ENCODE data around the gene RASSF5. TPM values are rescaled to one million over a fixed set of nuclear protein-coding genes. Genes with fewer than 3 reads are reported as not detected.

RASSF5 gene
- total RNA-seq, 1 experiment from 2014 or later = 2.1 TPM

DNA sequence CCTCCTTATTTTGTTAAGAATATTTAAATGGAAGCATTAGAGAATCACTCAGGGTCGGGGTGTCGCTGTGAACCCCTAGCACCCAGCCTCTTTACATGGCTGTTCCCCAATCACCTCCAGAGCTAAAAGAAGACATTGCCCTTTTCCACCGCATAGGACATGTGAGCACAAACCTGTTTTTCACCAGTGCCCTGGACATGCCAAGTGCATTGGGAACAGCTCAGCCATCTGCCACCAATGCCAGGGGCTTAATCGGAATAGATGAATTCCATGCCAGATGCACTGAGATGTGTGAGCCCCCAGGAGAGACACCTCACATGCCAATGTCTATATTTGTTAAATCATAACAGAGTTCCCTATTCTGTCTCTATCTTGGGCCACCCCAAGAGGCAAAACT, 71.6 kb downstream of the RASSF5 start:
- no peaks in the 10 kb centered on the region for H3K36me3 Mint-ChIP-seq
- no peaks in the 10 kb centered on the region for H3K27me3 Mint-ChIP-seq (ENCODE audit: low read depth)
- no peaks in the 10 kb centered on the region for H3K9me3 Mint-ChIP-seq
- no peak overlapping the region for H3K27ac Mint-ChIP-seq
- ChIA-PET POLR2A (no interaction called here), CTCF (interaction anchor here (0.5 to 1.5 kb wide), 5 partner anchors 34 to 107 kb away, joined by 3 to 6 read pairs (median 6); no protein-coding TSS in a partner anchor)
- TF ChIP-seq ZNF219 (CRISPR knock-in tag; IDR thresholded peaks at IDR 0.05; ENCODE audit: borderline replicate concordance) (no peak), FOXK1 (CRISPR knock-in tag; IDR thresholded peaks at IDR 0.05) (no peak), HMGA2 (CRISPR knock-in tag; IDR thresholded peaks at IDR 0.05) (no peak)
- TF ChIP-seq, protein P1, sequence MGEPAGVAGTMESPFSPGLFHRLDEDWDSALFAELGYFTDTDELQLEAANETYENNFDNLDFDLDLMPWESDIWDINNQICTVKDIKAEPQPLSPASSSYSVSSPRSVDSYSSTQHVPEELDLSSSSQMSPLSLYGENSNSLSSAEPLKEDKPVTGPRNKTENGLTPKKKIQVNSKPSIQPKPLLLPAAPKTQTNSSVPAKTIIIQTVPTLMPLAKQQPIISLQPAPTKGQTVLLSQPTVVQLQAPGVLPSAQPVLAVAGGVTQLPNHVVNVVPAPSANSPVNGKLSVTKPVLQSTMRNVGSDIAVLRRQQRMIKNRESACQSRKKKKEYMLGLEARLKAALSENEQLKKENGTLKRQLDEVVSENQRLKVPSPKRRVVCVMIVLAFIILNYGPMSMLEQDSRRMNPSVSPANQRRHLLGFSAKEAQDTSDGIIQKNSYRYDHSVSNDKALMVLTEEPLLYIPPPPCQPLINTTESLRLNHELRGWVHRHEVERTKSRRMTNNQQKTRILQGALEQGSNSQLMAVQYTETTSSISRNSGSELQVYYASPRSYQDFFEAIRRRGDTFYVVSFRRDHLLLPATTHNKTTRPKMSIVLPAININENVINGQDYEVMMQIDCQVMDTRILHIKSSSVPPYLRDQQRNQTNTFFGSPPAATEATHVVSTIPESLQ (CRISPR knock-in tag; IDR thresholded peaks at IDR 0.05) = no peak
- TF ChIP-seq, protein P2, sequence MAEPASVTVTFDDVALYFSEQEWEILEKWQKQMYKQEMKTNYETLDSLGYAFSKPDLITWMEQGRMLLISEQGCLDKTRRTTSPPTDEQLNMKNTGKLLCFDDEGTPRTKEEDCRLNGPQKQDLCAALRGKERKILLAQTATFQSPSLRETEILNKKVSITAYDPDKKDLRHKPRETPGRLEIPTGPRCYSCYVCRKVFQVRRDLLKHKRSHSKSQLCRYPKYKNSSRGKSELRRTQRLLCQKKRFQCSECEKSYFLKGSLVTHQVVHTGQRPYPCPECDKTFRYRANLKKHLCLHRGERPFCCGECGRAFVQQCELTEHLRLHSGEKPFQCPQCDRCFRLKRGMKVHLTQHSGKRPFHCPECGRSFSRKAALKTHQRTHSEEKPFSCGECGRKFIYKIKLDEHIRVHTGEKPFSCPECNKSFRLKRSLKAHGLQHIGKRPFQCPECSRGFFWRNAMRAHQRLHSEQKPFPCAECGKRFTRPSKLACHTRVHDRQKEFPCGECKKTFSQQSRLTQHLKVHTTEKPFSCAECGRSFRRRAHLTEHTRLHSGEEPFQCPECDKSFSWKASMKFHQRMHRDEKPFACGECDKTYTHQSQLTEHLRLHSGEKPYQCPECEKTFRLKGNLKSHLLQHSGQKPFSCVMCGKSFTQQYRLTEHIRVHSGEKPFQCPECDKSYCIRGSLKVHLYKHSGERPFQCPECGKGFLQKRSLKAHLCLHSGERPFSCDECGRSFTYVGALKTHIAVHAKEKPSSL (CRISPR knock-in tag; conservative IDR thresholded peaks at IDR 0.05) = no peak
- TF ChIP-seq, protein P3, sequence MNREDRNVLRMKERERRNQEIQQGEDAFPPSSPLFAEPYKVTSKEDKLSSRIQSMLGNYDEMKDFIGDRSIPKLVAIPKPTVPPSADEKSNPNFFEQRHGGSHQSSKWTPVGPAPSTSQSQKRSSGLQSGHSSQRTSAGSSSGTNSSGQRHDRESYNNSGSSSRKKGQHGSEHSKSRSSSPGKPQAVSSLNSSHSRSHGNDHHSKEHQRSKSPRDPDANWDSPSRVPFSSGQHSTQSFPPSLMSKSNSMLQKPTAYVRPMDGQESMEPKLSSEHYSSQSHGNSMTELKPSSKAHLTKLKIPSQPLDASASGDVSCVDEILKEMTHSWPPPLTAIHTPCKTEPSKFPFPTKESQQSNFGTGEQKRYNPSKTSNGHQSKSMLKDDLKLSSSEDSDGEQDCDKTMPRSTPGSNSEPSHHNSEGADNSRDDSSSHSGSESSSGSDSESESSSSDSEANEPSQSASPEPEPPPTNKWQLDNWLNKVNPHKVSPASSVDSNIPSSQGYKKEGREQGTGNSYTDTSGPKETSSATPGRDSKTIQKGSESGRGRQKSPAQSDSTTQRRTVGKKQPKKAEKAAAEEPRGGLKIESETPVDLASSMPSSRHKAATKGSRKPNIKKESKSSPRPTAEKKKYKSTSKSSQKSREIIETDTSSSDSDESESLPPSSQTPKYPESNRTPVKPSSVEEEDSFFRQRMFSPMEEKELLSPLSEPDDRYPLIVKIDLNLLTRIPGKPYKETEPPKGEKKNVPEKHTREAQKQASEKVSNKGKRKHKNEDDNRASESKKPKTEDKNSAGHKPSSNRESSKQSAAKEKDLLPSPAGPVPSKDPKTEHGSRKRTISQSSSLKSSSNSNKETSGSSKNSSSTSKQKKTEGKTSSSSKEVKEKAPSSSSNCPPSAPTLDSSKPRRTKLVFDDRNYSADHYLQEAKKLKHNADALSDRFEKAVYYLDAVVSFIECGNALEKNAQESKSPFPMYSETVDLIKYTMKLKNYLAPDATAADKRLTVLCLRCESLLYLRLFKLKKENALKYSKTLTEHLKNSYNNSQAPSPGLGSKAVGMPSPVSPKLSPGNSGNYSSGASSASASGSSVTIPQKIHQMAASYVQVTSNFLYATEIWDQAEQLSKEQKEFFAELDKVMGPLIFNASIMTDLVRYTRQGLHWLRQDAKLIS (CRISPR knock-in tag; IDR thresholded peaks at IDR 0.05; ENCODE audit: borderline replicate concordance) = no peak
- no peak for ATAC-seq
- no peak overlapping the region for H3K4me3 Mint-ChIP-seq
- no peak for DNase-seq (ENCODE audit: low spot score)
- H3K4me1 Mint-ChIP-seq = peaks cover 10% of the 10 kb centered on the region

DNA sequence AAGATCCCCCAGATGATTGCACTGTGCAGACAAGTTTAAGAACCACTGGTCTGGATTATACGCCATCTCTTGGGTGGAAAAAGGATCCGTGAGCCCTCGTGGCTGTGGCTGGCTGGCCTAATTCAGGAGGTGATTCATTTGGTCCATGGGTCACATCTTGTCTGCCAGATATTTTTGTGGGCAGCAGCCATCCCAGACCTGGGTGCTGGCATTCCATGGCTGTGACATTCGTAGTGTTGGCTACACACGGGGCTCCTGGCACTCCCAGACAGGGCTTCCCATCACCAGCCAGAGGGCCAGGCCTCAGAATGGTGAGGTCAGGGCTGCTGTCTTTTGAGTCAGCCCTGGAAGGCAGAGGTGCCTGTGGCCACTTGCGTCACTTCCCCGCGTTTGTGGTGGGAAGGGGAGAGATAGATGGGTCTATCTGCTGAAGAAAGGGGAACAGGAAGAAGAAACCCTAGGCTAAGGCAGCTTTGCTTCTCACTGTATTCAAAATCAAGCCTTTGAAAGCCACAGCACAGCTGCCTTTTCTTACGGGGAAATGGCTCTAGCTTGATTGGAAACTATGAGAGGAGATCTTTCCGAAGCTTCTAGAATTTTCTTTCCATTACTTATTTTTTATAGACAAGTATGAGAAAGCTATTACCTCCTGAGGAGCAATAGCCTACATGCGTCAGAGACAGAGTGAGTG, 72.6 kb downstream of the RASSF5 start:
- Mint-ChIP-seq H3K36me3 (no peaks in the 10 kb centered on the region), H3K4me1 (peaks cover 7% of the 10 kb centered on the region), H3K9me3 (no peaks in the 10 kb centered on the region), H3K27ac (no peak overlapping the region), H3K27me3 (ENCODE audit: low read depth) (no peaks in the 10 kb centered on the region), H3K4me3 (no peak overlapping the region)
- ATAC-seq (no peak), DNase-seq (ENCODE audit: low spot score) (no peak)
- ChIA-PET CTCF (interaction anchor here (0.7 to 2.6 kb wide), 6 partner anchors 12 to 100 kb away, joined by 3 to 18 read pairs (median 8); partner anchors contain the start of gene RASSF5), POLR2A (no interaction called here)
- no peak for TF ChIP-seq NFE2L1 (CRISPR knock-in tag; IDR thresholded peaks at IDR 0.05)

DNA sequence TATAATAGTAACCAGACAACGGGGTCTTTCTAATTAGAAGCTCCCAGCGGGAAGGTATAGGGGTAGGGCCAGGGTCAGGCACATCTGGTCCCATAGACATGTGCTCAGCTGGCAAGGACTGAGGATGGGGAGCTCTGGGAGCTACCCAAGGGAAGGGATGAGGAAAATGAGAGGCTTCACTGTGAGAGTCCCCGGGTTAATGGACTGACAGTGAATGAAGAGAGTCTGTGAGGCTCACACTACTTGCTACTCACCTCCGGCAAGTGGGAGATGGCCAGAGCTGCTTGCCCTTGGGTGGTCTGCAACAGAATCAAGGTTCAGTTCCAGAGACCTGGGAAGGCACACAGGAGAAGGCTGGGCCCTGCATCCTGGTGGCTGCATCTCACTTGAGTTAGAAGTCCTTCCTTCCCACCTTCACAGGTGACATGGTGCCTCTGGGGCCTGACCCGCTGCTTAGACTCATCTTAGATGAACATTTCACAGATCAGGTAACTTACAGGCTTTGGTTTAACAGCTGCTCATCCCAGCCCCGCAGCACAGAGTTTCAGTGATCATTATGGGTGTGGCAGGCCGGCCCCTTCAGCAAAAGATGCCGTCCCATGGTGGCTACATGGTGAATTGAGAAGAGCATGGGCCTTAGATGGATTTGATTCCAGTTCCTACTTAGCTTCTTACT, 73.2 kb downstream of the RASSF5 start:
- Mint-ChIP-seq H3K27me3 (ENCODE audit: low read depth) (no peaks in the 10 kb centered on the region), H3K36me3 (no peaks in the 10 kb centered on the region), H3K4me1 (peaks cover 4% of the 10 kb centered on the region), H3K9me3 (no peaks in the 10 kb centered on the region), H3K4me3 (no peak overlapping the region), H3K27ac (no peak overlapping the region)
- ChIA-PET POLR2A (no interaction called here), CTCF (interaction anchor here (0.7 to 2.6 kb wide), 6 partner anchors 11 to 101 kb away, joined by 3 to 18 read pairs (median 8); partner anchors contain the start of gene RASSF5)
- DNase-seq (ENCODE audit: low spot score) = no peak
- ATAC-seq = no peak
- TF ChIP-seq RELA (CRISPR knock-in tag; IDR thresholded peaks at IDR 0.05; ENCODE audit: borderline replicate concordance) = no peak
- TF ChIP-seq, protein P4, sequence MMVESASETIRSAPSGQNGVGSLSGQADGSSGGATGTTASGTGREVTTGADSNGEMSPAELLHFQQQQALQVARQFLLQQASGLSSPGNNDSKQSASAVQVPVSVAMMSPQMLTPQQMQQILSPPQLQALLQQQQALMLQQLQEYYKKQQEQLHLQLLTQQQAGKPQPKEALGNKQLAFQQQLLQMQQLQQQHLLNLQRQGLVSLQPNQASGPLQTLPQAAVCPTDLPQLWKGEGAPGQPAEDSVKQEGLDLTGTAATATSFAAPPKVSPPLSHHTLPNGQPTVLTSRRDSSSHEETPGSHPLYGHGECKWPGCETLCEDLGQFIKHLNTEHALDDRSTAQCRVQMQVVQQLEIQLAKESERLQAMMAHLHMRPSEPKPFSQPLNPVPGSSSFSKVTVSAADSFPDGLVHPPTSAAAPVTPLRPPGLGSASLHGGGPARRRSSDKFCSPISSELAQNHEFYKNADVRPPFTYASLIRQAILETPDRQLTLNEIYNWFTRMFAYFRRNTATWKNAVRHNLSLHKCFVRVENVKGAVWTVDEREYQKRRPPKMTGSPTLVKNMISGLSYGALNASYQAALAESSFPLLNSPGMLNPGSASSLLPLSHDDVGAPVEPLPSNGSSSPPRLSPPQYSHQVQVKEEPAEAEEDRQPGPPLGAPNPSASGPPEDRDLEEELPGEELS (CRISPR knock-in tag; IDR thresholded peaks at IDR 0.05) = no peak
- TF ChIP-seq SP1 (CRISPR knock-in tag; conservative IDR thresholded peaks at IDR 0.05) = no peak
- TF ChIP-seq HMGA2 (CRISPR knock-in tag; IDR thresholded peaks at IDR 0.05) = no peak
- TF ChIP-seq, protein P5, sequence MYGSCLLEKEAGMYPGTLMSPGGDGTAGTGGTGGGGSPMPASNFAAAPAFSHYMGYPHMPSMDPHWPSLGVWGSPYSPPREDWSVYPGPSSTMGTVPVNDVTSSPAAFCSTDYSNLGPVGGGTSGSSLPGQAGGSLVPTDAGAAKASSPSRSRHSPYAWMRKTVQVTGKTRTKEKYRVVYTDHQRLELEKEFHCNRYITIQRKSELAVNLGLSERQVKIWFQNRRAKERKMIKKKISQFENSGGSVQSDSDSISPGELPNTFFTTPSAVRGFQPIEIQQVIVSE (CRISPR knock-in tag; IDR thresholded peaks at IDR 0.05; ENCODE audit: borderline replicate concordance) = no peak
- TF ChIP-seq ZBTB21 (CRISPR knock-in tag; IDR thresholded peaks at IDR 0.05; ENCODE audit: borderline replicate concordance) = no peak
- no peak for TF ChIP-seq GRHL2 (CRISPR knock-in tag; IDR thresholded peaks at IDR 0.05; ENCODE audit: insufficient replicate concordance, severe bottlenecking)
- TF ChIP-seq, protein P6, sequence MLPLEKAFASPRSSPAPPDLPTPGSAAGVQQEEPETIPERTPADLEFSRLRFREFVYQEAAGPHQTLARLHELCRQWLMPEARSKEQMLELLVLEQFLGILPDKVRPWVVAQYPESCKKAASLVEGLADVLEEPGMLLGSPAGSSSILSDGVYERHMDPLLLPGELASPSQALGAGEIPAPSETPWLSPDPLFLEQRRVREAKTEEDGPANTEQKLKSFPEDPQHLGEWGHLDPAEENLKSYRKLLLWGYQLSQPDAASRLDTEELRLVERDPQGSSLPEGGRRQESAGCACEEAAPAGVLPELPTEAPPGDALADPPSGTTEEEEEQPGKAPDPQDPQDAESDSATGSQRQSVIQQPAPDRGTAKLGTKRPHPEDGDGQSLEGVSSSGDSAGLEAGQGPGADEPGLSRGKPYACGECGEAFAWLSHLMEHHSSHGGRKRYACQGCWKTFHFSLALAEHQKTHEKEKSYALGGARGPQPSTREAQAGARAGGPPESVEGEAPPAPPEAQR (CRISPR knock-in tag; IDR thresholded peaks at IDR 0.05) = no peak
- TF ChIP-seq IRF2 (CRISPR knock-in tag; IDR thresholded peaks at IDR 0.05; ENCODE audit: borderline replicate concordance, low read depth) = no peak

All from WTC11 (cell line).